Occipital lobe (tissue), 2 donors: ENCODE measurements around the gene PILRB. TPM values are rescaled to one million over a fixed set of nuclear protein-coding genes. Genes with fewer than 3 reads are reported as not detected.
"Not testable (repeated sequence)": the region's sequence is repeated elsewhere in the genome, so short reads cannot be mapped to it uniquely, and the experiment has no call there.

Experiments used
- DNase-seq: peaks from one replicate; lab custom pipeline; 2025; lab: John Stamatoyannopoulos, UW
- total RNA-seq: library from RNA; depleted of rRNA; stranded (reverse); fragments of >200 nt; gene quantifications from one replicate; pipeline ENCODE4 v1.2.3, GENCODE V29; 2014

PILRB gene
- total RNA-seq, 1 donor from 2014 or later, result 9.5 TPM

- no peak for DNase-seq
Observed at GRCh38 chr7:100353685-100354330, 4.1 kb upstream of the PILRB start.

- DNase-seq, result no peak
Observed at GRCh38 chr7:100356416-100357068, 1.4 kb upstream of the PILRB start.

GRCh38 chr7:100357131-100357561 lies 771 bp upstream of the PILRB start:
- DNase-seq, result no peak

GRCh38 chr7:100358857-100359212 lies 918 bp downstream of the PILRB start:
- DNase-seq, result no peak

GRCh38 chr7:100360135-100360854 lies 2.4 kb downstream of the PILRB start:
- DNase-seq, result no peak

- no peak for DNase-seq
Observed at GRCh38 chr7:100363098-100363497, 5.2 kb downstream of the PILRB start.

- not testable (repeated sequence) for DNase-seq
Observed at GRCh38 chr7:100363797-100364196, 5.9 kb downstream of the PILRB start.

GRCh38 chr7:100364480-100364879 lies 6.6 kb downstream of the PILRB start:
- no peak for DNase-seq

GRCh38 chr7:100365998-100366367 lies 8.1 kb downstream of the PILRB start:
- DNase-seq, result not testable (repeated sequence)

GRCh38 chr7:100366411-100367250 lies 8.7 kb downstream of the PILRB start:
- DNase-seq, result no peak

GRCh38 chr7:100367251-100367620 lies 9.3 kb downstream of the PILRB start:
- no peak for DNase-seq

- DNase-seq, result no peak
Observed at GRCh38 chr7:100367676-100368613, 10.0 kb downstream of the PILRB start.

GRCh38 chr7:100369105-100369504 lies 11.2 kb downstream of the PILRB start:
- no peak for DNase-seq

GRCh38 chr7:100370303-100370702 lies 12.4 kb downstream of the PILRB start:
- no peak for DNase-seq

GRCh38 chr7:100370746-100371145 lies 12.8 kb downstream of the PILRB start:
- no peak for DNase-seq

- DNase-seq, result no peak
Observed at GRCh38 chr7:100371561-100372171, 13.7 kb downstream of the PILRB start.

GRCh38 chr7:100372256-100372655 lies 14.3 kb downstream of the PILRB start:
- no peak for DNase-seq

GRCh38 chr7:100372694-100373093 lies 14.8 kb downstream of the PILRB start:
- no peak for DNase-seq

GRCh38 chr7:100373261-100373831 lies 15.4 kb downstream of the PILRB start, which contains the start of gene PILRA:
TSS of gene PILRA (plus strand) at chr7:100373487. CDS start at chr7:100373657, 170 bp downstream.
- DNase-seq, result no peak
